Neural progenitor cell (in vitro differentiated cells): ENCODE results near the gene SKI.

Source experiments
- CTCF ChIP-seq: fragments of 200-600 bp; sonication (generic); IDR thresholded peaks from 2 replicates; pipeline ENCODE4 v1.5.1; 2017; ENCODE audit warnings: antibody characterized with exemption, mild to moderate bottlenecking
- EZH2 ChIP-seq: fragments of 200-600 bp; sonication (generic); IDR thresholded peaks from 2 replicates; pipeline ENCODE4 v1.6.1; 2017; ENCODE audit warnings: antibody characterized with exemption, mild to moderate bottlenecking, moderate library complexity
- EZH2phosphoT487 ChIP-seq: fragments of 200-600 bp; sonication (generic); IDR thresholded peaks from 2 replicates; pipeline ENCODE4 v1.6.1; 2017; ENCODE audit warnings: antibody characterized with exemption

GRCh38 chr1:2212532-2213491 is 15.3 kb upstream of the SKI start:
- TF ChIP-seq CTCF (no peak), EZH2phosphoT487 (no peak), EZH2 (no peak)
